Measurements from ENCODE around the gene NEU3.
"Not testable (repeated sequence)": the region's sequence is repeated elsewhere in the genome, so short reads cannot be mapped to it uniquely, and the experiment has no call there.

Gene NEU3

DNA sequence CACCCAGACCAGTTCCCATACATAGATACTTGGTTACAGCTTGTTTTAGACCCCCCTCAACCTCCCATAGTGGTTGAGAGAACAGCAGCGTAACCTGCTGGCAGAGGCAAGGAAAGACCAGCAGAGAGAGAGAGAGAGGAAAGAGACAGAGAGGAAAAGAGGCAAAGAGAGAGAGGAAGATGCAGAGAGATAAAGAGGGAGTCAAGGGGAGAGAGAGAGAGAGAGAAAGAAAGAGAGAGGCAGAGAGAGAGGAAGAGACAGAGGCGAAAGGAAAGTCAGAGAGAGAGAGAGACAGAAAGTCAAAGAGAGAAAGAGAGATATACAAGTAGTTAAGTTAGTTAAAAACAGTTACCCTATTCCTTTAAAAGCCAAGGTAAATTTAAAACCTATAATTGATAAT is 52.5 kb downstream of the NEU3 start:
- Histone ChIP-seq H3K27ac (ENCODE audit: low read length) (no peak overlapping the region), H3K4me3 (ENCODE audit: low read length) (no peak overlapping the region), H3K4me1 (ENCODE audit: control insufficient read depth, insufficient read depth, low read length) (no peaks in the 10 kb centered on the region; the same call in 1 of the 2 replicates), H3K36me3 (ENCODE audit: control insufficient read depth, insufficient read depth, low read length) (no peaks in the 10 kb centered on the region), H3K27me3 (ENCODE audit: control insufficient read depth, insufficient read depth, low read length) (no peaks in the 10 kb centered on the region), H3K9me3 (ENCODE audit: control insufficient read depth, insufficient read depth, low read length) (no peaks in the 10 kb centered on the region)
- DNase-seq (ENCODE audit: low read depth, low spot score): no peak
- WGBS (ENCODE audit: insufficient coverage, insufficient read length): no CpG with 5 or more reads among the region's 2 CpGs

GRCh38 chr11:75041821-75042220 is 53.1 kb downstream of the NEU3 start:
- not testable (repeated sequence) for DNase-seq (ENCODE audit: low read depth, low spot score)
- no CpG with 5 or more reads among the region's 3 CpGs for WGBS (ENCODE audit: insufficient coverage, insufficient read length)

GRCh38 chr11:75044381-75045170 is 55.8 kb downstream of the NEU3 start:
- no CpG with 5 or more reads among the region's 15 CpGs for WGBS (ENCODE audit: insufficient coverage, insufficient read length)
- H3K27ac ChIP-seq (ENCODE audit: low read length); H3K27me3 ChIP-seq (ENCODE audit: control insufficient read depth, insufficient read depth, low read length); DNase-seq (ENCODE audit: low read depth, low spot score); H3K4me3 ChIP-seq (ENCODE audit: low read length); H3K36me3 ChIP-seq (ENCODE audit: control insufficient read depth, insufficient read depth, low read length); H3K9me3 ChIP-seq (ENCODE audit: control insufficient read depth, insufficient read depth, low read length); H3K4me1 ChIP-seq (ENCODE audit: control insufficient read depth, insufficient read depth, low read length): not testable (repeated sequence)

More at GRCh38 chr11:75041821-75042220, 53.1 kb downstream of the NEU3 start:
- not testable (repeated sequence) for H3K36me3 ChIP-seq (ENCODE audit: control insufficient read depth, insufficient read depth, low read length); H3K4me1 ChIP-seq (ENCODE audit: control insufficient read depth, insufficient read depth, low read length); H3K27ac ChIP-seq (ENCODE audit: low read length); H3K4me3 ChIP-seq (ENCODE audit: low read length); H3K9me3 ChIP-seq (ENCODE audit: control insufficient read depth, insufficient read depth, low read length); H3K27me3 ChIP-seq (ENCODE audit: control insufficient read depth, insufficient read depth, low read length)

- not testable (repeated sequence) for DNase-seq (ENCODE audit: low read depth, low spot score); H3K27ac ChIP-seq (ENCODE audit: low read length); H3K27me3 ChIP-seq (ENCODE audit: control insufficient read depth, insufficient read depth, low read length); H3K36me3 ChIP-seq (ENCODE audit: control insufficient read depth, insufficient read depth, low read length); H3K4me1 ChIP-seq (ENCODE audit: control insufficient read depth, insufficient read depth, low read length); H3K9me3 ChIP-seq (ENCODE audit: control insufficient read depth, insufficient read depth, low read length); H3K4me3 ChIP-seq (ENCODE audit: low read length)
- WGBS (ENCODE audit: insufficient coverage, insufficient read length): no CpG with 5 or more reads among the region's 5 CpGs
Measured at GRCh38 chr11:75046668-75047067, 57.9 kb downstream of the NEU3 start.

- Histone ChIP-seq H3K4me3 (ENCODE audit: low read length) (no peak overlapping the region), H3K27me3 (ENCODE audit: control insufficient read depth, insufficient read depth, low read length) (no peaks in the 10 kb centered on the region), H3K27ac (ENCODE audit: low read length) (no peak overlapping the region), H3K36me3 (ENCODE audit: control insufficient read depth, insufficient read depth, low read length) (no peaks in the 10 kb centered on the region), H3K4me1 (ENCODE audit: control insufficient read depth, insufficient read depth, low read length) (no peaks in the 10 kb centered on the region), H3K9me3 (ENCODE audit: control insufficient read depth, insufficient read depth, low read length) (no peaks in the 10 kb centered on the region)
- no CpG with 5 or more reads among the region's 4 CpGs for WGBS (ENCODE audit: insufficient coverage, insufficient read length)
- no peak for DNase-seq (ENCODE audit: low read depth, low spot score)
Measured at GRCh38 chr11:75047191-75047590, 58.5 kb downstream of the NEU3 start.

GRCh38 chr11:75049501-75050266 is 61.0 kb downstream of the NEU3 start:
- WGBS (ENCODE audit: insufficient coverage, insufficient read length): no CpG with 5 or more reads among the region's 8 CpGs
- not testable (repeated sequence) for DNase-seq (ENCODE audit: low read depth, low spot score); H3K27ac ChIP-seq (ENCODE audit: low read length); H3K9me3 ChIP-seq (ENCODE audit: control insufficient read depth, insufficient read depth, low read length); H3K27me3 ChIP-seq (ENCODE audit: control insufficient read depth, insufficient read depth, low read length); H3K36me3 ChIP-seq (ENCODE audit: control insufficient read depth, insufficient read depth, low read length); H3K4me3 ChIP-seq (ENCODE audit: low read length); H3K4me1 ChIP-seq (ENCODE audit: control insufficient read depth, insufficient read depth, low read length)

GRCh38 chr11:75050516-75050915 is 61.8 kb downstream of the NEU3 start:
- Histone ChIP-seq H3K4me1 (ENCODE audit: control insufficient read depth, insufficient read depth, low read length) (no peaks in the 10 kb centered on the region), H3K9me3 (ENCODE audit: control insufficient read depth, insufficient read depth, low read length) (no peaks in the 10 kb centered on the region), H3K4me3 (ENCODE audit: low read length) (no peak overlapping the region), H3K27me3 (ENCODE audit: control insufficient read depth, insufficient read depth, low read length) (no peaks in the 10 kb centered on the region), H3K36me3 (ENCODE audit: control insufficient read depth, insufficient read depth, low read length) (no peaks in the 10 kb centered on the region), H3K27ac (ENCODE audit: low read length) (no peak overlapping the region)
- no CpG with 5 or more reads among the region's 4 CpGs for WGBS (ENCODE audit: insufficient coverage, insufficient read length)
- no peak for DNase-seq (ENCODE audit: low read depth, low spot score)

- no peak overlapping the region for H3K27ac ChIP-seq (ENCODE audit: low read length)
Measured at GRCh38 chr11:75051043-75051442, 62.3 kb downstream of the NEU3 start.

DNA sequence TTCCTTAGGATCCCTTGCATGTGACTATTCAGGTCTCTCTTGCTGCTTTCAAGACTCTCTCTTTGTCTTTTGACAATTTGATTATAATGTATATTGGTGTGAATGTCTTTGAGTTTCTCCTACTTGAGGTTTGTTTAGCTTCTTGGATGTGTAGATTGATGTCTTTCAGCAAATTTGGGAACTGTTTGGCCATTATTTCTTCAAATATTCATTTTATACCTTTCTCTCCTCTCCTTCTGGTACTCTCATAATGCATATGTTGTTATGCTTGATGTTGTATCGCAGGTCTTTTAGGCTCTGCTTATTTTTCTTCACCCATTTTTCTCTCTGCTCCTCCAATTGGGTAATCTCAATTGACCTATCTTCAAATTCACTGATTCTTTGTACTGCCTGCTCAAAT is 63.7 kb downstream of the NEU3 start:
- no peak overlapping the region for H3K4me3 ChIP-seq (ENCODE audit: low read length)
- WGBS (ENCODE audit: insufficient coverage, insufficient read length): no CpG with 5 or more reads among the region's 1 CpG
- DNase-seq (ENCODE audit: low read depth, low spot score): no peak
- H3K36me3 ChIP-seq (ENCODE audit: control insufficient read depth, insufficient read depth, low read length): no peaks in the 10 kb centered on the region
- H3K4me1 ChIP-seq (ENCODE audit: control insufficient read depth, insufficient read depth, low read length): no peaks in the 10 kb centered on the region
- no peaks in the 10 kb centered on the region for H3K27me3 ChIP-seq (ENCODE audit: control insufficient read depth, insufficient read depth, low read length)
- H3K27ac ChIP-seq (ENCODE audit: low read length): no peak overlapping the region
- no peaks in the 10 kb centered on the region for H3K9me3 ChIP-seq (ENCODE audit: control insufficient read depth, insufficient read depth, low read length)

More at GRCh38 chr11:75051043-75051442, 62.3 kb downstream of the NEU3 start:
- Histone ChIP-seq H3K9me3 (ENCODE audit: control insufficient read depth, insufficient read depth, low read length) (no peaks in the 10 kb centered on the region), H3K36me3 (ENCODE audit: control insufficient read depth, insufficient read depth, low read length) (no peaks in the 10 kb centered on the region), H3K4me1 (ENCODE audit: control insufficient read depth, insufficient read depth, low read length) (no peaks in the 10 kb centered on the region), H3K27me3 (ENCODE audit: control insufficient read depth, insufficient read depth, low read length) (no peaks in the 10 kb centered on the region), H3K4me3 (ENCODE audit: low read length) (no peak overlapping the region)
- WGBS (ENCODE audit: insufficient coverage, insufficient read length): no CpG with 5 or more reads among the region's 5 CpGs
- no peak for DNase-seq (ENCODE audit: low read depth, low spot score)

DNA sequence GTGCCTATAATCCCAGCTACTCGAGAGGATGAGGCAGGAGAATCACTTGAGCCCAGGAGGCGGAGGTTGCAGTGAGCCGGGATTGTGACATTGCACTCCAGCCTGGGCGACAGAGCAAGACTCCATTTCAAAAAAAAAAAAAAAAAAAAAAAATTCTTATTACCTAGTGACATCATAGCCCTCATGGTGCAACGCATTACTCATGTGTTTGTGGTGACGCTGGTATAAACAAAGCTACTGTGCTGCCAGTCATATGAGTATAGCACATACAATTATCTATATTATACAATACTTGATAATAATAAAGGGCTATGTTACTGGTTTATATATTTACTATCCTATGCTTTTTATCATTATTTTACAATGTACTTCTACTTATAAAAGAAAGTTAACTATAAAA is 66.8 kb downstream of the NEU3 start:
- Histone ChIP-seq H3K4me3 (ENCODE audit: low read length) (no peak overlapping the region), H3K27me3 (ENCODE audit: control insufficient read depth, insufficient read depth, low read length) (no peaks in the 10 kb centered on the region), H3K36me3 (ENCODE audit: control insufficient read depth, insufficient read depth, low read length) (no peaks in the 10 kb centered on the region), H3K9me3 (ENCODE audit: control insufficient read depth, insufficient read depth, low read length) (no peaks in the 10 kb centered on the region), H3K4me1 (ENCODE audit: control insufficient read depth, insufficient read depth, low read length) (no peaks in the 10 kb centered on the region), H3K27ac (ENCODE audit: low read length) (no peak overlapping the region)
- WGBS (ENCODE audit: insufficient coverage, insufficient read length): no CpG with 5 or more reads among the region's 6 CpGs
- DNase-seq (ENCODE audit: low read depth, low spot score): no peak

Measured in iPS DF 6.9 (cell line).